Type B pancreatic cell (in vitro differentiated cells): ENCODE results near the gene ABCB1. TPM values are rescaled to one million over a fixed set of nuclear protein-coding genes. Genes with fewer than 3 reads are reported as not detected.

Source experiments
- DNase-seq: peaks from one replicate; pipeline ENCODE4 v3.0.0; 2021; ENCODE audit warnings: mixed read lengths; ENCODE audit not compliant: unreplicated experiment; ENCODE audit errors: extremely low spot score
- H3K27ac Mint-ChIP-seq: 2 replicates; pipeline ENCODE4 v1.8.0; 2021; ENCODE audit warnings: mild to moderate bottlenecking, mixed read lengths
- H3K27me3 Mint-ChIP-seq: 2 replicates; pipeline ENCODE4 v1.8.0; 2021; ENCODE audit warnings: mixed read lengths
- H3K36me3 Mint-ChIP-seq: 2 replicates; pipeline ENCODE4 v1.8.0; 2021; ENCODE audit warnings: mixed read lengths
- H3K4me1 Mint-ChIP-seq: one replicate; pipeline ENCODE4 v1.8.0; 2021; ENCODE audit warnings: mixed read lengths; ENCODE audit not compliant: unreplicated experiment
- H3K4me3 Mint-ChIP-seq: 2 replicates; pipeline ENCODE4 v1.8.0; 2021; ENCODE audit warnings: mild to moderate bottlenecking, mixed read lengths
- H3K9me3 Mint-ChIP-seq: 2 replicates; pipeline ENCODE4 v1.8.0; 2021; ENCODE audit warnings: mixed read lengths
- CTCF ChIP-seq: fragments of 200-600 bp; sonication (generic); conservative IDR thresholded peaks from 2 replicates; pipeline ENCODE4 v1.5.0; 2021; ENCODE audit warnings: antibody characterized with exemption, mild to moderate bottlenecking
- total RNA-seq: library from RNA; stranded (reverse); gene quantifications from 2 replicates; pipeline ENCODE4 v1.2.1, GENCODE V29; 2021; ENCODE audit warnings: low replicate concordance

The ABCB1 gene
- total RNA-seq, 1 donor from 2014 or later: 31.3 TPM

DNA sequence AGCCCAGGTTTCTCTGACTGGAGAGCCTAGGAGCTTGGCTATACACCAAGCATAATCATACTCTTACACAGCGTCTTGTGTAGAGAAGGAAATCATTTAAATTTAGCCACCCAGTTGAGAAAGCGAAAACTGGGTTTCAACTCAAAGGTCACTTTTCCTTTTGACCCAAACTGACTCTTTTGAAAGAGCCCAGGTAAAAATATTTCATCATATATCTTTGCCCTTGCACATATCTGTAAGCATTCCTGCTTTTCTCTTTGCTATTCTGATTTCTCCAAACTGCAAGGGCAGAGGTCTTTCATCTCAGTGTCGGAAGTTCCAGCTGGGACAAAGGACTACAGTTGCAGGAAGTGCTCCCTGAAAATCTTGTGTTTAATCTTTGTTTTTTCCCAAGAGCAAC, 103.2 kb downstream of the ABCB1 start:
- H3K4me3 Mint-ChIP-seq: no peak overlapping the region
- no peaks in the 10 kb centered on the region for H3K9me3 Mint-ChIP-seq
- TF ChIP-seq CTCF: no peak
- no peaks in the 10 kb centered on the region for H3K4me1 Mint-ChIP-seq
- DNase-seq: no peak
- no peak overlapping the region for H3K27ac Mint-ChIP-seq
- no peaks in the 10 kb centered on the region for H3K27me3 Mint-ChIP-seq
- H3K36me3 Mint-ChIP-seq: no peaks in the 10 kb centered on the region

- H3K36me3 Mint-ChIP-seq: no peaks in the 10 kb centered on the region
- DNase-seq: no peak
- H3K27me3 Mint-ChIP-seq: no peaks in the 10 kb centered on the region
- no peak overlapping the region for H3K27ac Mint-ChIP-seq
- no peaks in the 10 kb centered on the region for H3K4me1 Mint-ChIP-seq
- no peak for TF ChIP-seq CTCF
- no peaks in the 10 kb centered on the region for H3K9me3 Mint-ChIP-seq
- H3K4me3 Mint-ChIP-seq: no peak overlapping the region
Measured at GRCh38 chr7:87495366-87495765, 105.3 kb downstream of the ABCB1 start.

DNA sequence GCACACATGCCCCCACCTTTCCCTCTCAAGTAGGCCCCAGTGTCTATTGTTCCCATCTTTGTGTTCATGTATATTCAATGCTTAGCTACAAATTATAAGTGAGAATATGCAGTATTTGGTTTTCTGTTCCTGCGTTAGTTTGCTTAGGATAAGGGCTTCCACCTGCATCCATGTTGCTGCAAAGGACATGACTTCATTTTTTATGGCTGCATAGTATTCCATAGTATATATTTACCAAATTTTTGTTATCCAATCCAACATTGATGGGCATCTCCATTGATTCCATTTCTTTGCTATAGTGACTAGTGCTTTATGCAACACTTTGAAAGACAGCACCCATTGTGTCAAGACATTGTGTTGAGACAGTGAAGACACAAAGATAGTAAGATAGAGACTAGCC, 106.2 kb downstream of the ABCB1 start:
- Mint-ChIP-seq H3K36me3 (no peaks in the 10 kb centered on the region), H3K9me3 (no peaks in the 10 kb centered on the region), H3K4me1 (no peaks in the 10 kb centered on the region), H3K27me3 (no peaks in the 10 kb centered on the region), H3K27ac (no peak overlapping the region), H3K4me3 (no peak overlapping the region)
- no peak for TF ChIP-seq CTCF
- no peak for DNase-seq

DNA sequence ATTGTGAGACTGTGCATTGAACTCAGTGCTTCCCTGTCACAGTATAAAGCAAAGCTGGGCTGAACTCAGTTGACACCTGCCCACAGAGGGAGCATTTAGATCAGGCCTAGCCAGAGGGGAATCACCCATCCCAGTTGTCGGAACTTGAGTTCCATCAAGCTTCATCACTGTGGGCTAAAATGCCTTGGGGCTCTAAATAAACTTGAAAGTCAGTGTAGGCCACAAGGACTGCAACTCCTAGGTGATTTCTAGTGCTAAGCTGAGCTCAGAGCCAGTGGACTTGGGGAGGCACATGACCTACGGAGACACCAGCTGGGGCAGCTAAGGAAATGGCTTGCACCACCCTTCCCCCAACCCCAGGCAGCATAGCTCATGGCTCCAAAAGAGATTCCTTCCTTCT, 117.6 kb downstream of the ABCB1 start:
- TF ChIP-seq CTCF: no peak
- no peaks in the 10 kb centered on the region for H3K9me3 Mint-ChIP-seq
- no peak overlapping the region for H3K4me3 Mint-ChIP-seq
- H3K27me3 Mint-ChIP-seq: no peaks in the 10 kb centered on the region
- no peak for DNase-seq
- H3K36me3 Mint-ChIP-seq: no peaks in the 10 kb centered on the region
- H3K4me1 Mint-ChIP-seq: no peaks in the 10 kb centered on the region
- H3K27ac Mint-ChIP-seq: no peak overlapping the region

- no peak for TF ChIP-seq CTCF
- DNase-seq: no peak
- H3K4me3 Mint-ChIP-seq: no peak overlapping the region
- no peaks in the 10 kb centered on the region for H3K9me3 Mint-ChIP-seq
- H3K27ac Mint-ChIP-seq: no peak overlapping the region
- peaks cover 3% of the 10 kb centered on the region for H3K27me3 Mint-ChIP-seq
- no peaks in the 10 kb centered on the region for H3K36me3 Mint-ChIP-seq
- no peaks in the 10 kb centered on the region for H3K4me1 Mint-ChIP-seq
Measured at GRCh38 chr7:87482115-87482514, 118.6 kb downstream of the ABCB1 start.

- Mint-ChIP-seq H3K9me3 (no peaks in the 10 kb centered on the region), H3K27ac (no peak overlapping the region), H3K4me3 (no peak overlapping the region), H3K27me3 (peaks cover 15% of the 10 kb centered on the region), H3K4me1 (no peaks in the 10 kb centered on the region), H3K36me3 (no peaks in the 10 kb centered on the region)
- no peak for TF ChIP-seq CTCF
- no peak for DNase-seq
Measured at GRCh38 chr7:87480386-87480785, 120.3 kb downstream of the ABCB1 start.
